IPS-11a (cell line): Measurements from ENCODE around the gene GSTCD.

Experiments used
- H3K4me3 ChIP-seq: one replicate; pipeline ENCODE4 v1.5.1; 2013; ENCODE audit warnings: low read depth, low read length, control low read depth

Gene GSTCD

GRCh38 chr4:105871997-105872396, 163.4 kb downstream of the GSTCD start:
- no peak overlapping the region for H3K4me3 ChIP-seq

GRCh38 chr4:105875233-105875632, 166.6 kb downstream of the GSTCD start:
- no peak overlapping the region for H3K4me3 ChIP-seq

DNA sequence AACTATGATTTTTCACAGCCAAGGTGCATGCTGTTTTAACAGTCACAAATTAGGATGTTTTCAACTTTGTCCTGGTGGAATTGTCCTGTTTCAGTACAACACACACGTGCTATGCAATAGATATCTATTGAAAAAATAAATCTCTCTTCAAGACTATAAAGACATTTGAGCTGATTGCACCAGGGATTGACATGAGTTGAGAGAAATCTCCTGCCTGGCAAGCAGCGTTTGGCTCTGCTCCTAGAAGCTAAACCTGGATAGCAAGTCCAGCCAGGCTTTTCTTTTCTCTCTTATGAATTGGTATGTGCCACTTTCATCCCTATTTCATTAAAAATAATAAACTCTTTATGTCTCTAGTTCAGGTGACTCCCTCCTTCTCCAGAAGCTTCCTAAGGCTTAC, 170.1 kb downstream of the GSTCD start:
- no peak overlapping the region for H3K4me3 ChIP-seq

DNA sequence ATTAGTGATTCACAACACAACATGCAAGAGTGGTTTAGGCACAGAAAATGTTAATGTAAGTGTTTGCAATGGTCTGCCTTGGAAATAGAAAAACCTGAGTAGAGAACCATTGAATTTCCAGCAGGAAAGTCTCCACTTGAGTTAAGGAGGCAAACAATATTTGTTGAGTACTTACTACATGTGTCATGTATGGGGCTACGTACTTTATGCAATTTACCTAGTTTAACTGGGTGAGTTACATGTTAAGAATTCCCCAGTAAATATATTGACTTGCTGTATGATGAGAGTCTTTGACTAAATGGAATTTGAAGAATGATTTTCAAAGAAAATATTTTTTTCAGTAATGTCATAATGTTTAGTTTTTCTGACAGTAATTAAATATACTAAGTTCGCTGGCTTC, 178.9 kb downstream of the GSTCD start:
- no peak overlapping the region for H3K4me3 ChIP-seq

DNA sequence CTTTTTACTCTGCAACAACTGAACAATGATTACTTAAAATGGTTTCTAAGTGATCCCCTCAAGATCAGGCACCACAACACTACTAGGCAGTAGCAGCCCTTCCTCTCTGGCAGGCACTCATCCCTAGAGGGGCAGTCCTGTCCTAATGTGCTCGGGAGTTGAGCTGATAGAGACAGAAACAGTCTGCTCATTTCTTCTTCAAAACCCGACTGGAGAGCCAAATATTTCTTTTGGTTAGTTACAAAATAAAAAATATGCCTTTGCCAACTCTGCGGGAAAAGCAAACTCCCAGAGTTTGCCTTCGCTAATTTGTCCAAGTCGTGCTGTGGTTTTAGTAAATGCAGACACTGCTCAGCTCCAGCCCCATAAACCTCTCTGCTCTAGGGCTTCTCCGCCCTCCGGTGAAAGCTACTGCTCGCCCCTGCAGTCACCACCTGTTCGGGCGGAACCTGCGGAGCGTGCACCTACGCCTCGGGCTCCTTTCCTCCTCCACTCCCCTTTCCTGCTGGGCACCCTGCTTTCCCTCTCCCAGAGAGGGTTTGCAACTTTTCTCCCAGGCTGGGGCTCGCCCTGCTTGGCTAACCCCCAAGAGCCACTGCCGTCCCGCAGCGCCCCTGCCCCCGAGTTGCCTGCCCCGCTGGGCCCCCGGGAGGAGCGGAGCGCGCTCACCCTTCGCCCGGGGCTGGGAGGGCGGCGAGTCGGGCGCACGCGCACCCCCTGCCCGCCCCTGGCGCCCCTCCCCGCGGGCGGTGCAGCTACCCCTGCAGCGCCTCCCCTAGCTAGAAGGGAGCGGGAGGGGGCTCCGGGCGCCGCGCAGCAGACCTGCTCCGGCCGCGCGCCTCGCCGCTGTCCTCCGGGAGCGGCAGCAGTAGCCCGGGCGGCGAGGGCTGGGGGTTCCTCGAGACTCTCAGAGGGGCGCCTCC, 186.3 kb downstream of the GSTCD start, which contains the start of gene NPNT:
Gene NPNT (plus strand): TSS at position 812 of the 923 bp plus-strand sequence. CDS start 182 bp downstream, outside the sequence.
- H3K4me3 ChIP-seq = peak within 1 kb of the TSS; percentile 55

- H3K4me3 ChIP-seq = peak overlapping the region; percentile 55
Measured at GRCh38 chr4:105895583-105896460, 187.2 kb downstream of the GSTCD start.

GRCh38 chr4:105896461-105896942, 187.9 kb downstream of the GSTCD start:
- peak overlapping the region; percentile 55 for H3K4me3 ChIP-seq
